HUDEP-2 (cell line): ENCODE measurements around the gene CCDC197.
A peak's percentile ranks its signal among the peaks of the same experiment; 100 is the strongest.

Experiments
- DNase-seq, 76 experiments: peaks; one replicate each; lab custom pipeline; 2025; ENCODE audit not compliant: unreplicated experiment in 76 of 76; lab: John Stamatoyannopoulos, UW

The CCDC197 gene

GRCh38 chr14:94040796-94041195 is 43.7 kb downstream of the CCDC197 start:
- DNase-seq: no peak

- no peak for DNase-seq
Observed at GRCh38 chr14:94041551-94042346, 44.6 kb downstream of the CCDC197 start.

- no peak for DNase-seq
Observed at GRCh38 chr14:94042433-94043091, 45.5 kb downstream of the CCDC197 start.

- DNase-seq: peak in 3 of 76 experiments; percentile 25 to 63 (median 45)
Observed at GRCh38 chr14:94043111-94043755, 46.1 kb downstream of the CCDC197 start.

- DNase-seq: no peak
Observed at GRCh38 chr14:94043756-94044475, 46.8 kb downstream of the CCDC197 start.

- no peak for DNase-seq
Observed at GRCh38 chr14:94044476-94045091, 47.5 kb downstream of the CCDC197 start.

GRCh38 chr14:94045101-94045500 is 48.0 kb downstream of the CCDC197 start:
- no peak for DNase-seq

GRCh38 chr14:94045563-94046345 is 48.7 kb downstream of the CCDC197 start:
- DNase-seq: no peak

- DNase-seq: no peak
Observed at GRCh38 chr14:94046696-94047250, 49.7 kb downstream of the CCDC197 start.

GRCh38 chr14:94047581-94047980 is 50.5 kb downstream of the CCDC197 start:
- DNase-seq: no peak

- DNase-seq: no peak
Observed at GRCh38 chr14:94048691-94049624, 51.9 kb downstream of the CCDC197 start.

- DNase-seq: no peak
Observed at GRCh38 chr14:94049625-94050023, 52.5 kb downstream of the CCDC197 start.

- no peak for DNase-seq
Observed at GRCh38 chr14:94050231-94050880, 53.3 kb downstream of the CCDC197 start.

GRCh38 chr14:94051115-94051514 is 54.0 kb downstream of the CCDC197 start:
- DNase-seq: peak in 2 of 76 experiments; percentile 6 to 11

GRCh38 chr14:94051779-94052178 is 54.7 kb downstream of the CCDC197 start:
- DNase-seq: no peak

- no peak for DNase-seq
Observed at GRCh38 chr14:94052199-94052598, 55.1 kb downstream of the CCDC197 start.

- no peak for DNase-seq
Observed at GRCh38 chr14:94052662-94053061, 55.6 kb downstream of the CCDC197 start.

GRCh38 chr14:94054401-94054800 is 57.3 kb downstream of the CCDC197 start:
- DNase-seq: no peak
